GM18870 (cell line): Measurements from ENCODE around the gene FCRL5.
"Not testable (repeated sequence)": the region's sequence is repeated elsewhere in the genome, so short reads cannot be mapped to it uniquely, and the experiment has no call there.

Experiments
- ATAC-seq: cut with Tn5 transposase; IDR thresholded peaks from one replicate; pipeline ENCODE4 v1.9.1; 2021; ENCODE audit warnings: moderate library complexity; ENCODE audit not compliant: unreplicated experiment

The FCRL5 gene

DNA sequence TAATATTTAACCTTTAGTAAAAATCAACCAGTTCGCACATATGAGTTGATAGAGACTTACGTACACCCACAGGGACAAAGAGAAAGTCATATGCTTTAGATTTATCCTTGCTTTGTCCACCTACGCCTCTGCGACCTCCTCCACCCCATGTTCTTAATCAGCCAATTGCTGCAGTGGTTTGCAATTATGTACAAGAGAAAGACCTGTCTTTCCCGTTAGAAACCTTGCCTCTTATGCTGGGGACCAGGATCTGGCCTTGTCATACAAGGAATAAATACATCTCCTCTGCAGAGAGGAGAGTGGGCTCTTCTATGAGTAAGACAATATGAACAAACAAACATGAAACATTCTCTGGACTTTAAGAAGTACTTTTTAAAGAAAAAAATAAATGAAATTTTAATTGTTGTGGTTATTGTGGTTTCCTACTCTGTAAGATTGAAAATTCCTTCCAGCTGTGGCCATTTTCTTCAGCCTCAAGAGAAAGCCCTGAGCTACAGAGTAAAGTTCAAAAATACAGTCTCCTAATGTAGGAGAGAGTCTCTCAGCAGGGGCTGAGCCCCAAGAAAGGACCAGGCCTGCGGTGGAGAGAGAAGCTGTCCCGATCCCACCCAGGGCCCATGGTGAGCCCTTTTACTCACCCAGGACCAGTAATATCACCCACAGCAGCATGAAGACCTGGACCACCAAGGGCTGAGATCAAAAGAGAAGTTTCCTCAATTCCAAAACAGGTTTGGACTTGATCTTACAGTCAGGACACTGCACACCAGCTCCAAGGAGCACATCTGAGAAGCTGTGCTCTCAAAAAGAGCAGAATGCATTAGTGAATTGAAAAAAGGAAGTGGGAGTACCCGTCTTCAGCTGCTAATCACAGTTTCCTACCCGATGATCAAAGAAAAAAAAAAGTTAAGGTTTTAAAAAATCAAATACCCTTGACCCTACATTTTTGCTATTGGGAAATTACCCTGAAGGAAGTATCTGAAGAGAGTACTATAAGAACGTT is at the start of gene FCRL5:
Gene FCRL5, minus strand, starts transcription at position 822 of the 1,000 bp plus-strand sequence. Its CDS starts 153 bp downstream, at position 669.
- peak; percentile 72 for ATAC-seq

DNA sequence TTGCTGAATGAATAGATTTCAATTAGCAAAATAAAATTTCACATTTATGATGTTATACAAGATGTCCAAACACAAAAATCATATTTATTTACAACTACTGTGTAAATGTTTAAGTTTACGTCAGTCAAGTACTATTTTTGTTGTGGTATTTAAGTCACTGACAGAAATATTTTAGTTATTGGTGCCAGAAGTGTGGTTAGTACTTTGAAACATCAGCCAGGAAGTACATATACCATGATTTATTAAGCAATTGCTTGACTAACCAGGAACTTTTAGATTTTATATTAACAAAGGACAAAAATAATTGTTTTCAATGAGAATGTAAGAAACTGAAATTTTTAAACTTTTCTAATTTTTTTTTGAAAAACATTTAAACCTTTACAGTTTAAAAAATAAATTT is 47.9 kb upstream of the FCRL5 start:
- no peak for ATAC-seq

DNA sequence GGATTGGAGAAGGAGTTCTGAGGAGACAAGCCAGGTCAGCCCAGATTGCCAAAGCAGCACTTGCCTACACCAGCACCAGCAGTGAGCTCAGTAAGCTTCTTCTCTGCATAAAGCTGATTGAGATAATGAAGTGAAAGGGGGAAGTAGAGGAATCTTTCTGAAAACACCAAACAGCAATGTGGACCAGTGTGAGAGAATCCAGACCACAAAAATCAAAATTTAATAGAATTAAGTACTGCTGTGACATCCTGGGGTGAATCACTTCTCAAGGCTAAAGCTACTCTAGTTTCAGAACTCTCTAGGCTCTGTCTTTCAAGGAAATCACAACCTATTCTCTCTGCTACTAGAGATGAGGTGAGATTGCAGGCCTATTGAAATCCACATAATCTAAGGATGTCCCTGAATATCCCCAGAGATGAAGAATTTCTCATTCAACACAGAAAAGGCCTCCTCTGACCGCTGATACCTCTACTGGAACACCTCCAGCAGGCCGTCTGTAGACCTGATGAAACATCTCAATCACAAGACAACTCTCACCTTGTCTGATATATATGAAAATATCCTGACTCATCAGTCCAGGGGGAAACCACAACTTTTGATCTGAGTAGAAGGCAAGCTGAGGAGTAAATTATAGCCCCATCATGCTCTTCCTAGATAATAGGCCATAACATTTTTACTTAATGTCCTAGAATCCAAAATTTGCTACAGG is 45.8 kb upstream of the FCRL5 start, which contains the start of gene FCRL4:
Gene FCRL4, minus strand, starts transcription at position 127 of the 709 bp plus-strand sequence. CDS start 141 bp downstream, outside the sequence.
- peak; percentile 64 for ATAC-seq

DNA sequence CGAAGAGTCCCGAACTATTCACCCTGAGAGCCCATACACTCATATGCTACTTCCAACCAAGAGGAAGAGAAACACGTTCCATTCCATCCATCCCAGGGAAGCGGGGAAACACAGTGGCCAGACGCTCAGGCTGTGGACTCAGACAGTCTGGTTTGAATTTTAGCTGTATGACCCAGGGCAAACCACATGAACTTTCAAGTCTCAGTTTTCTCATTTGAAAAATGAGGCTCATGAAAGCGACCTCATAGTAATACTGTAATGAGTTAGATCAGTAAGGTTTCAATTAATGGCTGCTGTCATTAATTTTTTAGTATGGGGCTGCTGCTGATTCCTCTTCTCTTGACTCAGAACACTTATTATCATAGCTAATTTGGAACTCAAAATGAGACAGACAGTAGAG is 44.1 kb upstream of the FCRL5 start:
- no peak for ATAC-seq

DNA sequence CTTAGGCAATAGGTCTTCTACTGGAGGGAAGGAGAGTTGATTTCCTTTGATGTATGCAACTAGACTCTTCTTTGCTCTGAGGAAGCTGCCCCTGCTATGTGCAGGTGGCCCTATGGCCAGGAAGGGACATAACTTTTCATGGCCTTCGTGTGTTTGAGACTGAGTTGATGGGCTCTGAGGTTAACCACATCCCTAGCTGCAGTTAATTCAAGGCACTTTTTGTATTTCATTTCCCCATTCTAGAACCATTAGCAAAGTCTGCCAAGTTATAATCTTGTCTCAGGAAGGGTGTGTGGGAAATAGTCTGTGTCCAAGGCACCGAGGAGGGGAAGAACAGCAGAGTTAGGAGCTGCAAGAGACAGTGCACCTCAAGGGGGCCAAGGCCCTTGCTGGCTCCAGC is 43.0 kb upstream of the FCRL5 start:
- peak; percentile 62 for ATAC-seq

DNA sequence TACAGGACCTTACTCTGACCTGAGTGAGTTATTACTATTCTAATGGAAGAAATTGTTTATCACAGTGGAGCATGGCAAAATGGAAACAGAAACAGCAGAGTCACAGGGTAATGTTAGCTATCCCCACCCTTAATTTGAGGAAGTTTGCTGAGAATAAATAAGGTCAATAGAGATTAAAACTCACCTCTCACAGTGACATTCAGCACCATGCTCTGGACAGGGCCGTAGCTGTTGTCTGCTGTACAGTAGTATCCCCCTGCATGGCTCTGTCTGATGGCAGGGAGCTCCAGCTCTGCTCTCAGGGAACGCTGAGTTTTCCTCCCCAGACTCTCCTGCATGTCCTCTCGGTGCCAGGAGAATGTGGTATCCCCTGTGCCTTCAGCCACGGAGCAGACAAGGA is 33.7 kb upstream of the FCRL5 start:
- ATAC-seq, result no peak

DNA sequence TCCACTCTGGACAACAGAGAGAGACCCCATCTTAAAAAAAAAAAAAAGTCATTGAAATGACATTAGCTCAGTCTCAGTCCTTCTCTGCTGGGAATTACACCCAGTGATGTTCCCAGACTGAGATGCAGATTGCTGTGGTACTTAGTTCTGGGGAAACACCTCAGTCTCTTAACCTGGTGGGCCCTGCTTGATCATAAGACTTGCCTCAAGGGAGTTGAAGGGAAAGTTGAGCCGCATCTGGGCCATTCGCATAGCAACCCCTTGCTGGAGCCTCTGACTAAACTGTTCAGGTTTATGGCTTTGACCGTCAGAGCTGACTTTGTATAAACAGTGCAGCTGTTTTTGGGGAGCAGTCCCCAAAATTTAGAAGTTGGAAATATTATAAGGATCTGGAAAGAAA is 32.2 kb upstream of the FCRL5 start:
- no peak for ATAC-seq

GRCh38 chr1:157580828-157581210 is 28.5 kb upstream of the FCRL5 start:
- ATAC-seq, result no peak

DNA sequence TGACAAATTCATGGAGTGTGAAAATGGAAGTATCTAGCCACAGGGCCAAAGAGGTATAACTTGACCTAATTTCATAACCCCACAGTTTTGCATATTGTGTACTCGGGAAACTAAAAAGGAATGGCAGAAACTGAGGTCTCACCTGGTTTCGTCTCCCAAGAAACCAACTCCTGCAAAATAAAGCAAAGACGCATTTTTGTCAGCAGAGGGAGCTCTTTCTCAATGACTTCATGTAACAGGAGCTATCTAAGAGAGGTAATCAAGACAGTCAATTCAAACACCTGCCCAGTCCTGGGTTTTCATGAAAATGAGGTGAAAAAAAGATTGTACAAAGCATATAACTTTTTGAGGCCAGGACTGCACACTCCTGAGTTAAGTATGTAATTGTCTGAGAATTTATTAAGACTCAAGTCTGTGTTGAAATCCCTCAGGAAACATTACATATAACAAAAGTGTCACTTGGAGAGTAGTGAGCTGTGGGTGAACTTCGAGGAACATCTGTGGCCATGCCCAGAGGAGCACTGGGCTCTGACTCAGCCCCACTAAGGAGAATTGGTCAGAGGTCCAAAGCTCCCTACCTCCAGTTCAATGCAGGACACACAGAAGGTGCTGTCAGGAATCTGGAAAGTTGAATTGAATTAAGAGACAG is 28.0 kb upstream of the FCRL5 start:
- peak; percentile 43 for ATAC-seq

GRCh38 chr1:157577420-157577819 is 25.1 kb upstream of the FCRL5 start:
- no peak for ATAC-seq

- ATAC-seq, result no peak
Measured at GRCh38 chr1:157575744-157576143, 23.4 kb upstream of the FCRL5 start.

- no peak for ATAC-seq
Measured at GRCh38 chr1:157574836-157575235, 22.5 kb upstream of the FCRL5 start.

- peak; percentile 50 for ATAC-seq
Measured at GRCh38 chr1:157566484-157567300, 14.4 kb upstream of the FCRL5 start.

- peak; percentile 71 for ATAC-seq
Measured at GRCh38 chr1:157562515-157562914, 10.2 kb upstream of the FCRL5 start.

DNA sequence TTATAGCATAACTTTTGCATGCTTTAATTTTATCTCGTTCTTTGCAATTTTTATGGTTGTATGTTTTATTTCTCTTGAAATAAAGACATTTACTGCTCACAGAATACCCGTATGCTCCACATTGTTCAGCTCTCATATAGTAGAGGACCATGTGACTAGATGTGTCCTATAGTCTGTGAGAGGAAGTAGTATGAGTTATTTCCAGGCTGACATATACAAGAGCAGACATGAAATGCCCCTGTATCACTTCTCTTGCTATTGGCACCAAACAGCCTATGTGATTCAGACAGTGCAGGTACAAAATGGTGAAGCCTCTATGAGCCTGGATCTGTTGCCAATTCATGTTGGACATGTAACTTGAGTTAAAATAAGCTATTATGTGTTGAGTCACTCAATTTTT is 5.8 kb upstream of the FCRL5 start:
- no peak for ATAC-seq

GRCh38 chr1:157548081-157548480 is 4.2 kb downstream of the FCRL5 start:
- ATAC-seq, result not testable (repeated sequence)

DNA sequence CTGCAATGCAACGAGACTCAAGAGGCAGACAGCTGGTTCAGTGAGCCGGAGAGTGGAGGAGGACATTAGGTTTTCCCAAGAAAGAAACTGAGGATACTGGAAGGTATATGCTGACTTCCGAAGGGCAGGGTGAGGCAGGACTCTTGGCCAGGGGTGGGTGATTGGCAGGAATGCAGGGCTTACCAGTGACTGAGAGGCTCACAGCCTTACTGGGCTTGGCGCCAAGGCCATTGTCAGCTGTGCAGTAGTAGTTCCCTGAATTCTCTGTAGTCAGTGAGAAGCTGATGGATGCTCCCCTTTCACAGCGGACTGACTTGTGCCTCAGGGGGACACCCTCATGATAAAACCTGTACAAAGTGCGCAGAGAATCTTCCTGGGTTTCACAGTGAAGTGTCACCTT is 9.6 kb downstream of the FCRL5 start:
- no peak for ATAC-seq

DNA sequence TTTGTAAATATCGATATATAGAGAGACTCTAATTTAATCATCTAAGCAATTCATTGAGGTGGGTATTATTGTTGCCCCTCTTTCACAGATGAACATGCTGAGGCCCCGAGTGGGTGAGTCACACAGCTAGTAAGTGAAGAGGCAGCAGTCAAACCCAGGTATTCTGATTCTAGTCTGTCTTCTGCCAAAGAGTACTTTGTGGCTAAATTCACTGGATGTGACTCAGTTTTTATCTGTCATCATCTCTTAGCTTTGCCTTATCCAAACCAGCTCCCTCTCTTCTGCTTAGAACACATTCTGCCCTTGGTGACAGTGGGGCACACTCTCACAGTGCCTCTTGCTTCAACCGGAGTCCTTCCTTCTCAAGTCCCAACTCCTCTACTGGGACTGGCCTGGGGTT is 11.5 kb downstream of the FCRL5 start:
- ATAC-seq, result no peak

GRCh38 chr1:157540160-157540748 is 12.1 kb downstream of the FCRL5 start:
- ATAC-seq, result no peak

DNA sequence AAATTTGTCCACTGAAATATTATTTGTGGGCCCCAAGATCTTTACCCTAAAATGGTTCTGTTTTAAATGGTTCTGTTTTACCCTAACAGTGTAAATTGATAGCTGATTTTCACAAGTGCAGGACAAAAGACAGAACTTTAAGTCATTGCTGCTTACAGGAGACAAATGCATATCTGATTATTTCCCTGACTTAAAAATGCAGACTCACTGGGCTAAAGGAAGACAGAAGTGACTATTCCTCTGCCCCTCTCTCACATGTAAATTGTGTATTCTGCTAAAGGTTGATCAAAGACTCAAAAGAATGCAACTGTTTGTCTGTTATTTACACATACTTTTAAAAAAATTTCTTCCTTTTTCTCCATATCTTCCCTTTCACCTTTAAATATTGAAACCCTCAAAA is 12.7 kb downstream of the FCRL5 start:
- ATAC-seq, result no peak
